ENCODE results near the gene RBP2. TPM values are rescaled to one million over a fixed set of nuclear protein-coding genes. Genes with fewer than 3 reads are reported as not detected.

RBP2 gene
- total RNA-seq, 1 donor from 2014 or later, result not detected

- Mint-ChIP-seq H3K4me1 (ENCODE audit: low read depth) (peaks cover 13% of the 10 kb centered on the region), H3K4me3 (ENCODE audit: unreplicated experiment) (no peak overlapping the region), H3K27me3 (ENCODE audit: low read depth) (no peaks in the 10 kb centered on the region), H3K27ac (ENCODE audit: unreplicated experiment) (no peak overlapping the region), H3K36me3 (ENCODE audit: low read depth) (no peaks in the 10 kb centered on the region), H3K9me3 (ENCODE audit: low read depth) (no peaks in the 10 kb centered on the region)
- TF ChIP-seq CTCF (IDR thresholded peaks at IDR 0.05), result no peak
- no peak for DNase-seq (ENCODE audit: low spot score)
These were observed 15.8 kb downstream of the RBP2 start for GRCh38 chr3:139460529-139460928.

- no peak for TF ChIP-seq CTCF (IDR thresholded peaks at IDR 0.05)
- H3K36me3 Mint-ChIP-seq (ENCODE audit: low read depth), result no peaks in the 10 kb centered on the region
- no peak overlapping the region for H3K4me3 Mint-ChIP-seq (ENCODE audit: unreplicated experiment)
- no peaks in the 10 kb centered on the region for H3K27me3 Mint-ChIP-seq (ENCODE audit: low read depth)
- H3K27ac Mint-ChIP-seq (ENCODE audit: unreplicated experiment), result no peak overlapping the region
- H3K9me3 Mint-ChIP-seq (ENCODE audit: low read depth), result no peaks in the 10 kb centered on the region
- H3K4me1 Mint-ChIP-seq (ENCODE audit: low read depth), result peaks cover 13% of the 10 kb centered on the region
- DNase-seq (ENCODE audit: low spot score), result no peak
These were observed 16.2 kb downstream of the RBP2 start for GRCh38 chr3:139460076-139460475.

- Mint-ChIP-seq H3K27me3 (ENCODE audit: low read depth) (no peaks in the 10 kb centered on the region), H3K27ac (ENCODE audit: unreplicated experiment) (no peak overlapping the region), H3K9me3 (ENCODE audit: low read depth) (no peaks in the 10 kb centered on the region), H3K4me3 (ENCODE audit: unreplicated experiment) (no peak overlapping the region), H3K4me1 (ENCODE audit: low read depth) (peaks cover 13% of the 10 kb centered on the region), H3K36me3 (ENCODE audit: low read depth) (no peaks in the 10 kb centered on the region)
- no peak for DNase-seq (ENCODE audit: low spot score)
- TF ChIP-seq CTCF (IDR thresholded peaks at IDR 0.05), result no peak
These were observed 18.0 kb downstream of the RBP2 start for GRCh38 chr3:139458348-139458747.

DNA sequence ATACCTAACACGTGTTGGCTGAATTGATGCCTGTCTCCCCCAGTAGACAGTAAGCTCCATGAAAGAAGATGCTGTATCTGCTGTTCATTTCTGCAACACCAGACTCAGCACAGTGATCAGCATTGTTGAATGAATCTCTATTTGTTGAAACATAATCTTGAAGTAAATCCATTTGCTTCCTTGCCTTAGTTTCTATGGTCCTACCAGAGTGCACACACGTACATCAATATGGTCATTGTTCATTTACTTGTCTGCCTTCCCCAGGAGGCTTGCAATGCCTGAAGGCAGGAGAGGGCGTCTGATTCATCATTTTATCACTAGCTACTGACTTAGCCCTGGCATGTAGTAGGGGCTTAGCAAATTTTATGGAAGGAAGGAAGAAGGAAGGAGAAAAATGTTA is 19.2 kb downstream of the RBP2 start:
- H3K36me3 Mint-ChIP-seq (ENCODE audit: low read depth), result no peaks in the 10 kb centered on the region
- no peak for TF ChIP-seq CTCF (IDR thresholded peaks at IDR 0.05)
- no peak for DNase-seq (ENCODE audit: low spot score)
- no peaks in the 10 kb centered on the region for H3K27me3 Mint-ChIP-seq (ENCODE audit: low read depth)
- no peak overlapping the region for H3K4me3 Mint-ChIP-seq (ENCODE audit: unreplicated experiment)
- peaks cover 13% of the 10 kb centered on the region for H3K4me1 Mint-ChIP-seq (ENCODE audit: low read depth)
- H3K9me3 Mint-ChIP-seq (ENCODE audit: low read depth), result no peaks in the 10 kb centered on the region
- H3K27ac Mint-ChIP-seq (ENCODE audit: unreplicated experiment), result no peak overlapping the region

DNA sequence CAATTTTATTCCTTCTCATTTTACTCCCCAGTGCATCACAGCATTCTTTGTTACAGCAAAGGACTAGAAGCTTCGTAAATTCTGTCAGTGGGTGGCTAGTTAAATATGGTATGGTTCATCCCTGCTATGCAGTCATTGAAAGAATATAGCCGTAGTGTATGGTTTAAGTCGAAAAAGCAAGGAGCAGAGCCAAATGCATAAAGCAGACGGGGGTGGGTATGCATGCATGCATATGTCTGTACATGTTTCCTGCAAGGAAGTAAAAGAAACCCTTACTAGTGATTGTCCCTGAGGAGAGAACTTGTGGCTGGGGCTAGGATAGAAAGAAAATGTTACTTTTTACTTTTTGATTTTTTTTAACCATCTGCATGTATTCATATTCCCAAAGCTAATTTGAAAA is 19.9 kb downstream of the RBP2 start:
- DNase-seq (ENCODE audit: low spot score), result no peak
- no peak for TF ChIP-seq CTCF (IDR thresholded peaks at IDR 0.05)
- H3K4me3 Mint-ChIP-seq (ENCODE audit: unreplicated experiment), result no peak overlapping the region
- no peaks in the 10 kb centered on the region for H3K9me3 Mint-ChIP-seq (ENCODE audit: low read depth)
- peaks cover 13% of the 10 kb centered on the region for H3K4me1 Mint-ChIP-seq (ENCODE audit: low read depth)
- no peak overlapping the region for H3K27ac Mint-ChIP-seq (ENCODE audit: unreplicated experiment)
- no peaks in the 10 kb centered on the region for H3K36me3 Mint-ChIP-seq (ENCODE audit: low read depth)
- no peaks in the 10 kb centered on the region for H3K27me3 Mint-ChIP-seq (ENCODE audit: low read depth)
